ENCODE results near the gene RHOT2.
A peak's percentile ranks its signal among the peaks of the same experiment; 100 is the strongest.

The RHOT2 gene

GRCh38 chr16:677316-678190 lies 9.6 kb downstream of the RHOT2 start:
- H3K4me3 ChIP-seq (ENCODE audit: low read depth, low read length): no peak overlapping the region
- H3K27me3 ChIP-seq (ENCODE audit: control insufficient read depth, insufficient read depth, low read length): no peaks in the 10 kb centered on the region
- no peak for TF ChIP-seq CTCF (IDR thresholded peaks at IDR 0.05)
- H3K4me2 ChIP-seq (ENCODE audit: low read length): no peak overlapping the region
- no peaks in the 10 kb centered on the region for H3K36me3 ChIP-seq (ENCODE audit: control insufficient read depth, insufficient read depth, low read length)
- H2AFZ ChIP-seq: no peak overlapping the region
- no peaks in the 10 kb centered on the region for H3K9me3 ChIP-seq (ENCODE audit: control insufficient read depth, low read length)
- H3K4me1 ChIP-seq: peaks cover 6% of the 10 kb centered on the region
- H3K27ac ChIP-seq: no peak overlapping the region
- no peak overlapping the region for H3K9ac ChIP-seq
- peaks cover 4% of the 10 kb centered on the region for H3K79me2 ChIP-seq

- Histone ChIP-seq H3K79me2 (peaks cover 4% of the 10 kb centered on the region), H3K4me2 (ENCODE audit: low read length) (no peak overlapping the region), H3K9me3 (ENCODE audit: control insufficient read depth, low read length) (no peaks in the 10 kb centered on the region), H3K4me1 (peaks cover 6% of the 10 kb centered on the region), H3K9ac (no peak overlapping the region), H3K36me3 (ENCODE audit: control insufficient read depth, insufficient read depth, low read length) (no peaks in the 10 kb centered on the region), H3K27ac (no peak overlapping the region), H3K27me3 (ENCODE audit: control insufficient read depth, insufficient read depth, low read length) (no peaks in the 10 kb centered on the region), H2AFZ (no peak overlapping the region), H3K4me3 (ENCODE audit: low read depth, low read length) (no peak overlapping the region)
- no peak for TF ChIP-seq CTCF (IDR thresholded peaks at IDR 0.05)
Observed at GRCh38 chr16:678209-678857, 10.4 kb downstream of the RHOT2 start.

- Histone ChIP-seq H3K9ac (no peak overlapping the region), H3K36me3 (ENCODE audit: control insufficient read depth, insufficient read depth, low read length) (no peaks in the 10 kb centered on the region), H3K4me1 (peaks cover 6% of the 10 kb centered on the region), H3K4me3 (ENCODE audit: low read depth, low read length) (peak overlapping the region; percentile 63), H2AFZ (peak overlapping the region; percentile 72), H3K4me2 (ENCODE audit: low read length) (peak overlapping the region; percentile 84), H3K27ac (peak overlapping the region; percentile 79), H3K9me3 (ENCODE audit: control insufficient read depth, low read length) (no peaks in the 10 kb centered on the region), H3K79me2 (peaks cover 6% of the 10 kb centered on the region), H3K27me3 (ENCODE audit: control insufficient read depth, insufficient read depth, low read length) (no peaks in the 10 kb centered on the region)
- no peak for TF ChIP-seq CTCF (IDR thresholded peaks at IDR 0.05)
Observed at GRCh38 chr16:678858-679813, 11.2 kb downstream of the RHOT2 start.

GRCh38 chr16:679814-680624 lies 12.1 kb downstream of the RHOT2 start, which contains the start of gene STUB1:
STUB1 (plus strand) TSS chr16:680410; CDS start chr16:680526, 116 bp downstream.
- Histone ChIP-seq H3K9ac (peak within 1 kb of the TSS; percentile 73), H3K36me3 (ENCODE audit: control insufficient read depth, insufficient read depth, low read length) (no peaks in the 10 kb centered on the region), H3K4me2 (ENCODE audit: low read length) (peak within 1 kb of the TSS; percentile 99), H3K79me2 (peaks cover 8% of the 10 kb centered on the region), H3K4me3 (ENCODE audit: low read depth, low read length) (peak within 1 kb of the TSS; percentile 77), H3K4me1 (peaks cover 9% of the 10 kb centered on the region), H3K27me3 (ENCODE audit: control insufficient read depth, insufficient read depth, low read length) (no peaks in the 10 kb centered on the region), H2AFZ (peak within 1 kb of the TSS; percentile 72), H3K27ac (peak within 1 kb of the TSS; percentile 79), H3K9me3 (ENCODE audit: control insufficient read depth, low read length) (no peaks in the 10 kb centered on the region)
- TF ChIP-seq CTCF (IDR thresholded peaks at IDR 0.05): no peak

All from parathyroid adenoma (tissue), 2 donors.